Measurements from ENCODE around the gene CRKL.

- TF ChIP-seq, protein P1, sequence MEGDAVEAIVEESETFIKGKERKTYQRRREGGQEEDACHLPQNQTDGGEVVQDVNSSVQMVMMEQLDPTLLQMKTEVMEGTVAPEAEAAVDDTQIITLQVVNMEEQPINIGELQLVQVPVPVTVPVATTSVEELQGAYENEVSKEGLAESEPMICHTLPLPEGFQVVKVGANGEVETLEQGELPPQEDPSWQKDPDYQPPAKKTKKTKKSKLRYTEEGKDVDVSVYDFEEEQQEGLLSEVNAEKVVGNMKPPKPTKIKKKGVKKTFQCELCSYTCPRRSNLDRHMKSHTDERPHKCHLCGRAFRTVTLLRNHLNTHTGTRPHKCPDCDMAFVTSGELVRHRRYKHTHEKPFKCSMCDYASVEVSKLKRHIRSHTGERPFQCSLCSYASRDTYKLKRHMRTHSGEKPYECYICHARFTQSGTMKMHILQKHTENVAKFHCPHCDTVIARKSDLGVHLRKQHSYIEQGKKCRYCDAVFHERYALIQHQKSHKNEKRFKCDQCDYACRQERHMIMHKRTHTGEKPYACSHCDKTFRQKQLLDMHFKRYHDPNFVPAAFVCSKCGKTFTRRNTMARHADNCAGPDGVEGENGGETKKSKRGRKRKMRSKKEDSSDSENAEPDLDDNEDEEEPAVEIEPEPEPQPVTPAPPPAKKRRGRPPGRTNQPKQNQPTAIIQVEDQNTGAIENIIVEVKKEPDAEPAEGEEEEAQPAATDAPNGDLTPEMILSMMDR (IDR thresholded peaks at IDR 0.05; ENCODE audit: insufficient read depth, low read length), result no peak
- no peak for TF ChIP-seq GABPA (IDR thresholded peaks at IDR 0.05; ENCODE audit: low read depth)
Measured at GRCh38 chr22:20987375-20987774, 70.2 kb downstream of the CRKL start.
